ENCODE results near the gene RHBDL1.

Gene RHBDL1

GRCh38 chr16:636206-637080 is 39.0 kb upstream of the RHBDL1 start, which contains the start of gene METTL26:
Gene METTL26, minus strand, starts transcription at chr16:636305. Its CDS starts 15 bp downstream, at chr16:636290.
- DNase-seq (ENCODE audit: low read depth in 1 of 2, low spot score in 1 of 2): peak; percentile 91 to 98

GRCh38 chr16:637081-638018 is 38.1 kb upstream of the RHBDL1 start:
- DNase-seq (ENCODE audit: low read depth in 1 of 2, low spot score in 1 of 2): peak in 1 of 2 donors; percentile 88

GRCh38 chr16:638034-638543 is 37.4 kb upstream of the RHBDL1 start:
- DNase-seq (ENCODE audit: low read depth in 1 of 2, low spot score in 1 of 2): no peak

- DNase-seq (ENCODE audit: low read depth in 1 of 2, low spot score in 1 of 2): no peak
Observed at GRCh38 chr16:638836-639235, 36.6 kb upstream of the RHBDL1 start.

GRCh38 chr16:640614-641013 is 34.9 kb upstream of the RHBDL1 start:
- DNase-seq (ENCODE audit: low read depth in 1 of 2, low spot score in 1 of 2): no peak

GRCh38 chr16:641326-642188 is 33.9 kb upstream of the RHBDL1 start, which contains the start of gene MCRIP2:
Gene MCRIP2, plus strand, starts transcription at chr16:641828. Its CDS starts 164 bp downstream, at chr16:641992.
- DNase-seq (ENCODE audit: low read depth in 1 of 2, low spot score in 1 of 2): peak; percentile 52 to 58

GRCh38 chr16:642189-643049 is 33.1 kb upstream of the RHBDL1 start:
- no peak for DNase-seq (ENCODE audit: low read depth in 1 of 2, low spot score in 1 of 2)

GRCh38 chr16:643050-643368 is 32.5 kb upstream of the RHBDL1 start:
- no peak for DNase-seq (ENCODE audit: low read depth in 1 of 2, low spot score in 1 of 2)

- DNase-seq (ENCODE audit: low read depth in 1 of 2, low spot score in 1 of 2): no peak
Observed at GRCh38 chr16:644556-644955, 30.9 kb upstream of the RHBDL1 start.

- no peak for DNase-seq (ENCODE audit: low read depth in 1 of 2, low spot score in 1 of 2)
Observed at GRCh38 chr16:645852-646678, 29.4 kb upstream of the RHBDL1 start.

- no peak for DNase-seq (ENCODE audit: low read depth in 1 of 2, low spot score in 1 of 2)
Observed at GRCh38 chr16:646679-647172, 28.7 kb upstream of the RHBDL1 start.

- no peak for DNase-seq (ENCODE audit: low read depth in 1 of 2, low spot score in 1 of 2)
Observed at GRCh38 chr16:647173-647902, 28.1 kb upstream of the RHBDL1 start.

- DNase-seq (ENCODE audit: low read depth in 1 of 2, low spot score in 1 of 2): no peak
Observed at GRCh38 chr16:648071-648780, 27.2 kb upstream of the RHBDL1 start.

GRCh38 chr16:648781-649589 is 26.5 kb upstream of the RHBDL1 start, which contains the start of gene WDR90:
Gene WDR90, plus strand, starts transcription at chr16:649365. Its CDS starts 52 bp downstream, at chr16:649417.
- peak; percentile 83 to 91 for DNase-seq (ENCODE audit: low read depth in 1 of 2, low spot score in 1 of 2)

- DNase-seq (ENCODE audit: low read depth in 1 of 2, low spot score in 1 of 2): no peak
Observed at GRCh38 chr16:649631-650030, 25.8 kb upstream of the RHBDL1 start.

GRCh38 chr16:651844-652243 is 23.6 kb upstream of the RHBDL1 start:
- no peak for DNase-seq (ENCODE audit: low read depth in 1 of 2, low spot score in 1 of 2)
